Measurements from ENCODE around the gene ZNF488.
"Not testable (repeated sequence)": the region's sequence is repeated elsewhere in the genome, so short reads cannot be mapped to it uniquely, and the experiment has no call there.

Gene ZNF488, protein sequence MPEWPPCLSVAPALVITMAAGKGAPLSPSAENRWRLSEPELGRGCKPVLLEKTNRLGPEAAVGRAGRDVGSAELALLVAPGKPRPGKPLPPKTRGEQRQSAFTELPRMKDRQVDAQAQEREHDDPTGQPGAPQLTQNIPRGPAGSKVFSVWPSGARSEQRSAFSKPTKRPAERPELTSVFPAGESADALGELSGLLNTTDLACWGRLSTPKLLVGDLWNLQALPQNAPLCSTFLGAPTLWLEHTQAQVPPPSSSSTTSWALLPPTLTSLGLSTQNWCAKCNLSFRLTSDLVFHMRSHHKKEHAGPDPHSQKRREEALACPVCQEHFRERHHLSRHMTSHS

DNA sequence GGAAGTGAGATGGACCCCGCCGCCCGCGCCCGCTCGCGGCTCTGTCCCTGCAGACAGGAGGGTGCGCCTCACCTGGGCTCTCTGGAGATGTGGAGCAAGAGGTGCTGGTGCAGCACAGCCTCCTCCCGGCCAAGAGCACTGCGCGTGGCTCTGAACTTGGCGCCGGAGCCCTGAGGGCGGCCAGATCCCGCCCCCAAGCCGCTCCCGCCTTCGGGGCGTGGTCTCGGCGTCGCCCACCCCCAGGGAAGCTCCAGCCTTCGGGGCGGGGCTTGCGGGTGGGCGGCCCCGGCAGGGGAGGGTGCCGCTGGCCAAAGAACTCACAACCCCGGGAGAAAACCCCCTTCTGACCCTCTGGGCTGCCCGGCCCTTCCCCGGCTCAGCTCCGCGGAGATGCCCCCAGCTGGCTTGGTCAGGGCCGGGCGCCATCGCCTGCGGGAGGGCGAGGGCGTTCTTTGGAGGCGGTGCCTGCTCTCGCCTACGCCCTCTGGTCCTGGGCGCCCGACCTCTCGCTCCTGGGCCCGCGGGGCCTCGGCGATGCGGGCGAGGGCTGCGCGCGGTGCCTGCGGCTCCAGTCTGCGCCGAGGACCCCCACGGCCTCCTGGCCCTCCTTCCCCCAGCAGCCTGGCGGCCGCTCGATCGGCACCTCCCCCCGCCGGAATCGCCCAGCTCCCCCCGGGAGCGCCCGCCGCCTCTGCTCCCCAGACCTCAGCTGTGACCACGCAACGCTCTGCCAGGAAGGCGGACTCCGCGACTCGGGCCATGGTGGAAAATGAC, at the start of gene ZNF488:
Gene ZNF488, minus strand, starts transcription at position 146 of the 774 bp plus-strand sequence. CDS start 15,464 bp downstream, outside the sequence.
- peak; percentile 81 for DNase-seq

- no peak for DNase-seq
These were observed 41.8 kb upstream of the ZNF488 start for GRCh38 chr10:47425813-47426419.

DNA sequence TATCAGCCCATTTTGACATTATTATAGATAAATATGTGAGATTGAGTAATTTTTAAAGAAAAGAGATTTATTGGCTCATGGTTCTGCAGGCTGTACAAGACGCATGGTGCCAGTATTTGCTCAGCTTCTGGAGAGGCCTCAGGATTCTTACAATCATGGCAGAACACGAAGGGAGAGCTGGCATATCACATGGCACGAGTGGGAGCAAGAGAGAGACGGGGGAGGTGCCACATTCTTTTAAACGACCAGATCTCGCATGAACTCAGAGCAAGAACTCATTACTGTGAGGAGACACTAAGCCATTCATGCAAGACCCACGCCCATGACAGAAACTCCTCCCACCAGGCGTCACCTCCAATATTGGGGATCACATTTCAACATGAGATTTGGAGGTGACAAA, 40.1 kb upstream of the ZNF488 start:
- no peak for DNase-seq

GRCh38 chr10:47423476-47423875, 39.4 kb upstream of the ZNF488 start:
- DNase-seq: no peak

DNA sequence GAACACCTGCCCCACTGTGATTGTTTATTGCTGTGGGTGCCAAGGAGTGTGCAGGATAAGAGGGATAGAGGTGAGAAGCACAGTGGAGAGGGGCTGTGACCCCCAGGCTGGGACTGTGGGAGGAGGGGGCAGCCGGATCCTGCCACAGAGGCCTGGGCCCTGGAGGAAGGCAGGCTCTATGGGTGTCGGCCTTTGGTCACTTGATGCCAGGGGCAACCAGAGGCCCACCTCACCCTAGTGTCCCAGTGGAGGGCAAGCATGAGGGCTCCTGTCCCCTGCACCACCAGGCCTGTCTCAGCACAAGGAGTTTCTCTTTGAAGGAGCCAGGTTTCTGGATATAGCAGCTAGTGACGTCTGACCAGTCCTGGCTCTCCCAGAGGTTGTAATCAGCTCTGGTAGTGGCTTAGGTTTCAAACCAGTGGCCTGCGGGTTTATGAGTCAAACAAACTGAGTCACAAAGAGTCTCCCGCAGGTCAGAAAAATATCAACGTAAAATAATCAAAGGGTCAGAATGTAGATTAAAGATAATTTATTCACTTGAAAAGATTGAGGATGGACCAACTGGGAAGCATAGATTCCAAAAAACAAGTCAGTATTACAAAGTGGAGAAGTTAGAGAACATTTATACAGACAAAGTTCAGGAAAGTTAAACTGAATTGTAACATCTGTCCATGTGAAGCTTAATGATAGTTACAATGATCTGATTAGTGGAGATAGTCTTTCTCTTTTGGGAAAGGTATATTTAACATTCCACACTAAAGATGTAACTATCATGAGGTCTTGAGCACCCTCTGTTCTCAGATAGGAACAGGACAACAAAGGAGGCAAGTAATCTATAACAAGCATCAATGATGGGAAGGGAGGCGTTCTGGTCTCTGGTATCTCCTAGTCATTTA, 37.2 kb upstream of the ZNF488 start:
- no peak for DNase-seq

- DNase-seq: no peak
These were observed 36.4 kb upstream of the ZNF488 start for GRCh38 chr10:47420305-47421056.

DNA sequence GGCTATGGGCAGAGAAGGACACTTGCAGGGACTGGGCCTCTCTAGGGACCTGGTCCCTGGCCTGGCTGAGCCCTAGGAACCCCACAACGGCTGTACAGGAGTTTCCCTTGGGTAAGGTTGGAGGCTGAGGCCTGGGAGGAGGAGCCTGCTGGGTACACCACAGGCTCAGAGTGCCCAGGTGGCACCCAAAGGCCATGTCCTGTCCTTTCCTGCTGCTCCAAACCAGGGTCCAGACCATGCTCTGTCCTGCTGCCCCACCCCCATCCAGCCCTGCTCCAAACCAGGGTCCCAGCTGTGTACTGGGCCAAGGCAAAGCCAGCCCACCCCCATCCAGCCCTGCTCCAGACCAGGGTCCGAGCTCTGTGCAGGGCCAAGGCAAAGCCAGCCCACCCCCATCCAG, 35.3 kb upstream of the ZNF488 start:
- DNase-seq: no peak

DNA sequence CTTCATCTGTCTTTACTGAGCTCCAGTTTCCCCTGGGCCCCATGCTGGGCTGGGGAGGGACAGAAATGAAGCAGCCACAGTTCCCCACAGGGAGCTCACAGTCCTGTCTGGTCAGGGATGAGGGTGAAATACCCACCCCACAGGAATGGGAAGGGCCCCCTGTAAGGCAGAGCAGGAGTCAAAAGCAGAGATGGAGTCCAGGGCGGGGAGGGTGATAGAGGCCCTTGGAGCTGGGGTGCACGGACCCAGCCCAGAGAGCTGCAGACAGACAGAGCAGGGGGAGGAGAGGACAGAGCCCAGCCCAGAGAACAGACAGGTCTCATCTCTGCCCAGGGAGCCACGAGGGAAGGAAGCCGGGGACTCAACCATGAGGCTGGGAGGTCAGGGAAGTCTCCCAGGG, 34.9 kb upstream of the ZNF488 start:
- DNase-seq: no peak

DNA sequence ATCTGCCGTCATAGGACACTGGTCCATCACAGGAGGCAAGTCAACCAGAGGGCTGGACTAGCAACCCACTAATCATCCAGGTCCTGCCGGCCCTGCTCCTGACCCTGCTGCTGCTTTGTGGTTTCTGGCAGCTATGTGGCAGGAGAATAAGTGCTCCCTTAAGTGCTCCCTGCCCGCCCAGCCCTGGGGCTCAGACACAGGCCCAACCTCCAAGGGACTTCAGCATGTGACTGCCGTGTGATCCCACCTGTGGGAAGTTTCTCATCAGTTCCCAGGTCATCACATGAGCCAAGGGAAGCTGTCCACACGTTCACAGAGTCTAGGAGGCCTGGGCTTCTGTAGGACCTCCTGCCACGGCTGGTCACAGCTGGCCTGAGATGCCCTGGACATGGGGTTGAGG, 34.2 kb upstream of the ZNF488 start:
- no peak for DNase-seq

DNA sequence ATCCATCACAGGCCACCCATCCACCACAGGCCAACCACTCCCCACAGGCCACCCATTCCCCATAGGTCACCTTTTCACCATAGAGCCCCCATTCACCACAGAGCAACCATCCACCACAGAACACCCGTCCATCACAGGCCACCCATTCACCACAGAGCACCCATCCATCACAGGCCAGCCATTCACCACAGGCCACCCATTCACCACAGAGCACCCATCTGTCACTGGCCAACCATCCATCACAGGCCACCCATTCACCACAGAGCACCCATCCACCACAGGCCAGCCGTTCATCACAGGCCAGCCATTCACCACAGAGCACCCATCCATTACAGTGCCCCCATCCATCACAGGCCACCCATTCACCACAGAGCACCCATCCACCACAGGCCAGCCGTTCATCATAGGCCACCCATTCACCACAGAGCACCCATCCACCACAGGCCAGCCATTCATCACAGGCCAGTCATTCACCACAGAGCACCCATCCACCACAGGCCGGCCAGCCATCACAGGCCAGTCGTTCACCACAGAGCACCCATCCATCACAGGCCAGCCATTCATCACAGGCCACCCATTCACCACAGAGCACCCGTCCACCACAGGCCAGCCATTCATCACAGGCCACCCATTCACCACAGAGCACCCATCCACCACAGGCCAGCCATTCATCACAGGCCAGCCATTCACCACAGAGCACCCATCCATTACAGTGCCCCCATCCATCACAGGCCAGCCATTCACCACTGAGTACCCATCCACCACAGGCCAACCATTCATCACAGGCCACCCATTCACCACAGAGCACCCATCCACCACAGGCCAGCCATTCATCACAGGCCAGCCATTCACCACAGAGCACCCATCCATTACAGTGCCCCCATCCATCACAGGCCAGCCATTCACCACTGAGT, 32.5 kb upstream of the ZNF488 start:
- not testable (repeated sequence) for DNase-seq

GRCh38 chr10:47415520-47416304, 31.6 kb upstream of the ZNF488 start:
- no peak for DNase-seq

GRCh38 chr10:47414752-47415519, 30.8 kb upstream of the ZNF488 start:
- no peak for DNase-seq

- DNase-seq: no peak
These were observed 30.1 kb upstream of the ZNF488 start for GRCh38 chr10:47414227-47414592.

DNA sequence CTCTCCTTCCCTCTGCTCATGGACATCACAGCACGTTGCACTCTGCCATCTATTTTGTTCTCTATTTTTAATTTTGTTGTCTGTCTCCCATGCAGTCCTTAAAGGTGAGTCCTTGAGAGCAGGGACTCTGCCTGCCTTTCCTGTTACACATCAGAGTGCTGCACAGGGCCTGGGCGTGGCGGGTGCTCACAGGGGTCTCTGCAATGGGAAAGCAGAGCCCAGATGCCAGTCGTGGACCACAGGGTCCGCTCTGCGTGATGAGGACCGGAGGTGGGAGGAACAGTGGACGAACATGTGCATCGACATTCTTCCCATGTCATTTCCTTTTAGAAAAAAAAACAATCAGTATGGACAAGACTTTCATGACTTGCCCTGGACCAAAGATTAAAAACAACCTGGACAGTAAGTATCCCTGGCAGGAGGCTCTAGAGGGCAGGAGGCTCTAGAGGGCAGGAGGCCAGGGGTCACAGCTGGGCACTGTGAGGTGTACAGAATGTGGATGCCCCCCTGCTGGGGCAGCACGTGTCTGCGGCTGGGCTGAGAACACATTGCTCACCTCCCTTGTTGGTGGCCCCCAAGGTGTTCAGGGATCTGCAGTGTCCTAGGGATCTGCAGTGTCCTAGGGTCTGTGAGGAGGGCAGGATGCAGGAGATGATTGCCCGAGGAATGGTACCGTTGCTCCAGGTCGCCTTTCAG, 29.6 kb upstream of the ZNF488 start:
- DNase-seq: no peak

GRCh38 chr10:47412869-47413268, 28.8 kb upstream of the ZNF488 start:
- DNase-seq: no peak

- DNase-seq: no peak
These were observed 28.2 kb upstream of the ZNF488 start for GRCh38 chr10:47412177-47412730.

DNA sequence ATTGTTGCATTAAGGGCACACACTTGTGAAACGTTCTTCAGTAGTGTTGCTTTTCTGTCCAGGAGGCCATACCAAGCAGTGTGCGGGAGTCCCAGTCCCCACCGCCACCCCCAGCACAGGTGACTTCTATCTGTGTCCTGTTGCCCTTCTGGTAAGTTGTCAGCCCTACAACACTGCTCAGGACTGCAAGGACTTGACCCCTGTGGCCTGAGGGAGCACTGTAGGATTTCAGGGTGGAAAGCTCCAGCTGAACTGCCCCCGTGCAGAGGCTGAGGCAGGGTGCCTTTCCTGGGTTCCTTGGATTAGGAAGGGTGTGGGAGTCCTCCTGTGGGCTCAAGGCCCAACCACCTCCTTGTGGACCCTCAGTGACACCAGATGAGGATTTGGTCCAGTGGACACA, 26.8 kb upstream of the ZNF488 start:
- no peak for DNase-seq

GRCh38 chr10:47410271-47410670, 26.2 kb upstream of the ZNF488 start:
- no peak for DNase-seq
